ENCODE data around the gene LARGE1.
"Not testable (repeated sequence)": the region's sequence is repeated elsewhere in the genome, so short reads cannot be mapped to it uniquely, and the experiment has no call there.

Gene LARGE1

GRCh38 chr22:33400891-33401290 lies 519.4 kb downstream of the LARGE1 start:
- TF ChIP-seq POLR2A (IDR thresholded peaks at IDR 0.05; ENCODE audit: low read depth, low read length): no peak
- FAIRE-seq (no peak), DNase-seq (ENCODE audit: insufficient read length, low spot score) (no peak)

DNA sequence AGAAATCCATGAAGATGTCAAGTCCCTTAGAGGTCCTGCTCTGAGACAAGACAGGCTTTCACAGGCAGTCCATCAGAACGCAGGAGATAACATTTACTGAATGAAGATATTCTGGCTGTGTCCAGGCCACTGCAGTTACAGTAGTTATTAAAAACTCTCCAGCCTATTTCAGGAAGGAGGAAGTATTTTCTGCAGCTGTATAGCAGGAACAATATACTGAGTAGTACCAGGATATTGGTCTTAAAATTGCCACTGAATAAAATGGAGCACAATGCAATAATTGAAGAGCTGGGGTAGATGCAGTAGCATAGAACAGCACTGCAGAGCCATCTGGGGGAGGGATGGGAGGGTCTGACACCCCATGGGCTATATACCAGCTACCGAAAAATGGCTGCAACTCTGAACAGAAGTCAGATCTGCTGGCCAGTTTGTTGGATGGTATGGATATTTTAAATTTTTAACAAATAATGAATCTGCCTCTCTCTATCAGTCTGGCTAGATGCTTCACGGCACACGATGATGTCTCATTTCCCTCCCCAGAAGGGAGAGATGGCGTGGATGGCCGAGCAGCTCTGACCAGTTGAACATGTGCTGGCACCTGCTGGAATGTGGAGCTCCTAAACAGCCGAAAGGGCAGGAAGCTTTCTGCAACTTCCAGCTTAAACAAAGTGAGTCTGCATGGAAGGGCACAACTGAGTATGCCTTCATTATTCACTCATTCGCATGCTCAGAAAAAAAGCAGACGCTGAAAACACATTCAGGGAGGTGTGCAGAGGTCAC lies 520.0 kb downstream of the LARGE1 start:
- FAIRE-seq (no peak), DNase-seq (ENCODE audit: insufficient read length, low spot score) (no peak)
- no peak for TF ChIP-seq POLR2A (IDR thresholded peaks at IDR 0.05; ENCODE audit: low read depth, low read length)

DNA sequence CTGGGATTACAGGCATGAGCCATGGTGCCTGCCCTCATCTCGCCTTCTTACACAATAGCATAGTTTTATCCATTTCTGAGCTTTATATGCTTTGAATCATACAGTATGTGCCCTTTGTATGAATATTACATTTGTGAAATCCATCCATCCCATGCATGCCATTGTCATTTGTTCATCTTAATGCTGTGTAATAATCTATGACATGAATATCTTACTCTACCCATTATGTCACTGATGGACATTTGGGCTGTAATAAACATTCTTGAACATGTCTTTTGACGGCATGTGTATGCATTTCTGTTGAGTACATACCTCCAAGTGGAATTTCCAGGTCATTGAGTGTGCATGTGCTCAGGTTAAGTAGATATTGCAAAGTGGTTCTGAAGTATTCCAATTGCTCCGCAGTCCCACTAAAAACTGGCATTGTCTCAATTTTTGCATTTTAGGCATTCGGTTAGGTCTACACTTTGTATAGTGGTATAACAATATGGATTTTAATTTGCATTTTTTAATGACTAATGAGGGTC lies 522.8 kb downstream of the LARGE1 start:
- TF ChIP-seq POLR2A (IDR thresholded peaks at IDR 0.05; ENCODE audit: low read depth, low read length): no peak
- DNase-seq (ENCODE audit: insufficient read length, low spot score): no peak
- FAIRE-seq: no peak

GRCh38 chr22:33393432-33393831 lies 526.8 kb downstream of the LARGE1 start:
- FAIRE-seq (no peak), DNase-seq (ENCODE audit: insufficient read length, low spot score) (no peak)
- TF ChIP-seq POLR2A (IDR thresholded peaks at IDR 0.05; ENCODE audit: low read depth, low read length): no peak

DNA sequence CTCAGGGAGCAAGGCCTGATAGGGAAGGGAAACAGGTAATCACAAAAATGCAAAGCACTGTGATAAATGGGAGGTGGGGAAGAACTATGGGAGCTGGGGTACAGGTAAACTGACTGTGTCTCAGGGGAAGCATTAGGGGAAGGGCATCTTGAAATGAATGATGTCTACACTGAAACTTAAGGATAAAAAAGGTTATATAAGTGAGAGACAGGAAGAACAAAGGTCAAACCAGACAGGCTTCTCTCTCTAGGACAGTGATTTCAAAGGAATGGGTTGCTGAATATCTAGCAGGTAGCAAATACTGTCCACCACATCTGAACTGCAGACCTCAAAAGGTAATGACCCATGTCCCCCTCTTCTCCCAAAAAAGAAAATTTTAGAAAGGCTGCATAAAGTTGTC lies 529.0 kb downstream of the LARGE1 start:
- FAIRE-seq: no peak
- DNase-seq (ENCODE audit: insufficient read length, low spot score): no peak
- TF ChIP-seq POLR2A (IDR thresholded peaks at IDR 0.05; ENCODE audit: low read depth, low read length): no peak

DNA sequence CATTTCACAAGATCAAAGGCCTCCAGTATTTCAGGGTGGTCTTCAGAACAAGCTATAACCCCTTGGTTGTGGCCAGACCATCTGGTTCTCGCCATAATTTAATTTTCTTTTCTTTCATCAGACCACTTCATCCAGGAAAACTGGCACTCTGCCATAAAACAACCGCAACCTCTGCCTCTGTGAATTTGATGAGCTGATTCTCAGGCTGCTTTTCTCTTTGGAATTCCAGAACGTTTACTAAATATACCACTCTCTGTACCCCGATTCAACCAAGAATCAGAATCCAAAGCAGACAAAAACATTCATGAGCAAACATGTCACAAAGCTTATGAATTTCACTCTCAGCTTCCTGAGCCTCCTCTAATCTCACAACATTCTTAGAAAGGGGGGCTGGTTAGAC lies 530.3 kb downstream of the LARGE1 start:
- TF ChIP-seq POLR2A (IDR thresholded peaks at IDR 0.05; ENCODE audit: low read depth, low read length): no peak
- DNase-seq (ENCODE audit: insufficient read length, low spot score) (no peak), FAIRE-seq (no peak)

DNA sequence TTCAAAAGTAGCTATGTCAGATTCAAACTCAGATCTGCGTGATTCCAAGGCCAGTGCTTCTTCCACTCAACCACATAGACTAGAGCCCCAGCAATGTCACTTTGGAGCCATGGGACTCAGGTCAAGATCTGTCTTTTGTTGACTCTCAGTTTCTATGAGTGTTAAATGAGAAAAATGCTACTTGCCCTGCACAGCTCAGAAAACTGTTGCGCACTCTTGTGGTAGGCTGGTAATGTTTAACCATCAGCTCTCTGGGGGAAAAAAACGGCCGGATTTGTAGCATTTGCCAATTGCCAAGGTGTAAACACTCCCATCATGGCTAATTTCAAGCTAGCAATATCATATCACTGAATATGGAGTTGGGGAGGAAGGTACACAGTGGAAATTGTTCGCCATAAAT lies 534.0 kb downstream of the LARGE1 start:
- DNase-seq (ENCODE audit: insufficient read length, low spot score): no peak
- FAIRE-seq: no peak
- no peak for TF ChIP-seq POLR2A (IDR thresholded peaks at IDR 0.05; ENCODE audit: low read depth, low read length)

- FAIRE-seq (no peak), DNase-seq (ENCODE audit: insufficient read length, low spot score) (no peak)
- TF ChIP-seq POLR2A (IDR thresholded peaks at IDR 0.05; ENCODE audit: low read depth, low read length): no peak
Observed at GRCh38 chr22:33385611-33386010, 534.7 kb downstream of the LARGE1 start.

- FAIRE-seq: no peak
- no peak for DNase-seq (ENCODE audit: insufficient read length, low spot score)
- no peak for TF ChIP-seq POLR2A (IDR thresholded peaks at IDR 0.05; ENCODE audit: low read depth, low read length)
Observed at GRCh38 chr22:33382436-33382835, 537.8 kb downstream of the LARGE1 start.

DNA sequence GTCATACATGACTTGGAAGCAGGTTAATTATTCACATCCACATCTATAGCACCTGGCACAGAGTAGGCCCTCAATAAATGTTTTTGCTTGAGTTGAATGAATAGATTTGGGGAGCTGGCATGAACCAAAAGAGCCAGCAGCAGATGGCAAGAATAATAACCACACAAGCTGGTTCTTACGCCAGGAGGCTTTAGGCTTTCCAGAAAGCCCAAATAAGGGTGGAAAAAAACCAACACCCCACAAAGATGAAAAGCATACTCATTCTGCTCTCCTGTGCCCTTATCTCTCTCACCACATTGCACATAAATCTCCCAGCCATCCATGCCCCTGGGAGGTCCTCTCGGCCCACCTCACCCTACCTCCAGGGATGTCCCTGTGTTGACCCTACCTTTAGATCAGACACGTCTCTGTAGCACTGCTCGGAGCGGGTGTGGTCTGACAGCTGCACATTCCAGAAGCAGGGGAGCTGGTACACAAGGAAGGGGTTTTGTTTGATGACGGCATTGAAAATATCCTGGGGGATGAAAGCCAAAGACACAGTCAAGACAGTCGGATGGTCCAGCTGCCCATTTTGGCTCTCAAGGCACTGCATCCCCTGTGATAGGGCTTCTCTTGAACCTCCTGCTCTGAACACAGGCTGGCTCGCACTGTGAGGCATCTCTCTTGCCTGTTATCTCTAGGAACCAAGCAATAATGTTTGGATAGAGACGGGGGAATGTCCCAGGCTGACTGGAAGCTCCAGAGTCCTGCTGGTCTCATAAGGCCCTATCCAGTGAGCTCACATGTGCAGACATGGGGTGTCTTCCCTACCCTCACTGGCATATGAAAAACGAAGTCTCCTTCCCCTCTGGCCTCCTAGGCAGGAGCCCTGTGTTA lies 538.5 kb downstream of the LARGE1 start:
- FAIRE-seq (no peak), DNase-seq (ENCODE audit: insufficient read length, low spot score) (no peak)
- TF ChIP-seq POLR2A (IDR thresholded peaks at IDR 0.05; ENCODE audit: low read depth, low read length): no peak

DNA sequence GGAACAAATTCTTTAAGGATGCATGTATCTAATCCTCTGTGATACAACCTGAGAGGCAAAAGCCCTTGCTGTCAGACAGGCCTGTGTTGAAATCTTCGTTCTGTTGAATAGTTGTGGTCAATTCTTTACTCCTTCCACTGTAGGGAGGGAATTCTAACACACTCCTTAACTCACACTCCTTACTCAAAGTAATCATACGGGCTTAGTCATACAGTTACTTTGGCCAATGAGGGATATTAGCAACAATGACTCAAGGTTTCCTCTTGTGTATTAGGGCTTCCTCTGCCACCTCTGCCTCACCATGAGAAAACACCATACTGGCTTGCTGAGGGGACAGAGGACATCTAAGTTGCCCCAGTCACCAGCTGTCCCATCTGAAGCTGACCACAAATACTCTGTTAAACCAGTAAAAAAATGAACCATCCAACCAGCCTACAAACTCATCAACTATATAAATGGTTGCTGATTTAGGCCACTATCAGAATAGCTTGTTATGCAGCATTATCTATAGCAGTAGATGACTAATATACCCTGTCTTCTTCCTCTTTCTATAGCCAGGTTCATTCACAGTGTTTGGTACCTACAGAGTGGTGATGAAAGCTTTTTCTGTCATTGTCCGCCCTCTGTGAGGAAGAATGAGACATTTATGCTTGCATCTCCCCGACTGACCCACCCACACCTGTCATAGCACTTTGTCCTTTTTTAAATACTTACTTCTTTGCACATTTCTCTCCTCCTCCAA lies 539.3 kb downstream of the LARGE1 start:
- no peak for TF ChIP-seq POLR2A (IDR thresholded peaks at IDR 0.05; ENCODE audit: low read depth, low read length)
- DNase-seq (ENCODE audit: insufficient read length, low spot score) (peak; percentile 31), FAIRE-seq (peak; percentile 96)

GRCh38 chr22:33379836-33380235 lies 540.4 kb downstream of the LARGE1 start:
- DNase-seq (ENCODE audit: insufficient read length, low spot score): no peak
- no peak for TF ChIP-seq POLR2A (IDR thresholded peaks at IDR 0.05; ENCODE audit: low read depth, low read length)
- no peak for FAIRE-seq

GRCh38 chr22:33372875-33373274 lies 547.4 kb downstream of the LARGE1 start:
- no peak for DNase-seq (ENCODE audit: insufficient read length, low spot score)
- no peak for TF ChIP-seq POLR2A (IDR thresholded peaks at IDR 0.05; ENCODE audit: low read depth, low read length)
- no peak for FAIRE-seq

DNA sequence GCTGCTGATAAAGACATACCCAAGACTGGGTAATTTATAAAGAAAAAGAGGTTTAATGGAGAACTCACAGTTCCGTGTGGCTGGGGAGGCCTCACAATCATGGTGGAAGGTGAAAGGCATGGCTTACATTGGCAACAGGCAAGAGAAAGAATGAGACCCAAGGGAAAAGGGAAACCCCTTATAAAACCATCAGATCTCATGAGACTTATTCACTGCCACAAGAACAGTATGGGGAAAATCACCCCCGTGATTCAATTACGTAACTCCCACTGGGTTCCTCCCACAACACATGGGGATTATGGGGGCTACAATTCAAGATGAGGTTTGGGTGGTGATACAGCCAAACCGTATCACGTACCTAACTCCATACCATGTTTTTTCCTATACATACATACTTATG lies 557.0 kb downstream of the LARGE1 start:
- FAIRE-seq; DNase-seq (ENCODE audit: insufficient read length, low spot score): not testable (repeated sequence)
